ENCODE data around the gene ARID3C. TPM values are rescaled to one million over a fixed set of nuclear protein-coding genes. Genes with fewer than 3 reads are reported as not detected.

The ARID3C gene
- total RNA-seq, 1 donor from 2014 or later, result 0.14 TPM

DNA sequence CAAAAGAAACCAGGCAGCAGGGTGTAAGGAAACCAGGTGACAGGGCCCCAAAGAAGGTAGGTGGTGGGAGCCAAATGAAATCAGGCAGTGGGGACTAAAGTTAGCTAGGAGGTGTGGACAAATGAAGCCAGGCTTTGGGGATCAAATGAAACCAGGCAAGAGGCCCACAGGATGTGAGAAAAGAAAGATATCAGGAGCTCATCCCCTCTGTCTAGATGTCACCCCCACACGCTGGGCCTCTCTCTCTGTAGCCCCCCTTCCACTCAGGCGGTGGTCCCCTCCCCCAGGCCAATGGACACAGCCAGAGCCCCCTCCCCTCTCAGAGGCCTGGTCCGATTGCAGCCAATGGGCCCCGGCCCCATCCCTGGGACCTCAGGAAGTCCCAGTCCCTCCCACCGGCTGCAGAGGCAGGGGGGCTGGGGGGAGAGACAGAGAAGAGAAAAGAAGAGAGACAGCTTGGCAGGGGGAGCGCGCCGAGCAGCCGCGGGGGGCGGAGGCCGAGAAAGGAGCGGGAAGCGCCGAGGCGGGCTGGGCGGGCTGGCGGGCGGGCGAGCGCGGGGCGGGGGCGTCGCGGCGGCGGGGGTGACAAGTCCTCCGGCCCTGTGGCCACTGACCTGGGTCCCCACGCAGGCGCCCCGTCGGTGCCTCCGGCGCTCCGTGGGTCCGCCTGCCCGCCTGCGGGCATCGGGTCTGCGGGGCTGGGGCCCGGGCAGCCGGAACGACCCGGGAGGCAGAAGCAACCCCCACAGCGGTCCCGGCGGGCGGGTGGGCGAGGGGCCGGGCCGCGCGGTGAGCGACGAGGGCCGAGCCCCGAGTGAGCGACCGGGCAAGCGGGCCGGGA is 51.2 kb downstream of the ARID3C start:
- peaks cover 58% of the 10 kb centered on the region for H3K27me3 Mint-ChIP-seq
- H3K9me3 Mint-ChIP-seq, result no peaks in the 10 kb centered on the region
- H3K4me1 Mint-ChIP-seq, result peaks cover 8% of the 10 kb centered on the region
- no peaks in the 10 kb centered on the region for H3K36me3 Mint-ChIP-seq (ENCODE audit: low read depth)
- intact Hi-C loops (cut with micrococcal nuclease), result no loop called here
- H3K4me3 Mint-ChIP-seq, result peak overlapping the region; percentile 42
- DNase-seq, result no peak
- H3K27ac Mint-ChIP-seq, result no peak overlapping the region

DNA sequence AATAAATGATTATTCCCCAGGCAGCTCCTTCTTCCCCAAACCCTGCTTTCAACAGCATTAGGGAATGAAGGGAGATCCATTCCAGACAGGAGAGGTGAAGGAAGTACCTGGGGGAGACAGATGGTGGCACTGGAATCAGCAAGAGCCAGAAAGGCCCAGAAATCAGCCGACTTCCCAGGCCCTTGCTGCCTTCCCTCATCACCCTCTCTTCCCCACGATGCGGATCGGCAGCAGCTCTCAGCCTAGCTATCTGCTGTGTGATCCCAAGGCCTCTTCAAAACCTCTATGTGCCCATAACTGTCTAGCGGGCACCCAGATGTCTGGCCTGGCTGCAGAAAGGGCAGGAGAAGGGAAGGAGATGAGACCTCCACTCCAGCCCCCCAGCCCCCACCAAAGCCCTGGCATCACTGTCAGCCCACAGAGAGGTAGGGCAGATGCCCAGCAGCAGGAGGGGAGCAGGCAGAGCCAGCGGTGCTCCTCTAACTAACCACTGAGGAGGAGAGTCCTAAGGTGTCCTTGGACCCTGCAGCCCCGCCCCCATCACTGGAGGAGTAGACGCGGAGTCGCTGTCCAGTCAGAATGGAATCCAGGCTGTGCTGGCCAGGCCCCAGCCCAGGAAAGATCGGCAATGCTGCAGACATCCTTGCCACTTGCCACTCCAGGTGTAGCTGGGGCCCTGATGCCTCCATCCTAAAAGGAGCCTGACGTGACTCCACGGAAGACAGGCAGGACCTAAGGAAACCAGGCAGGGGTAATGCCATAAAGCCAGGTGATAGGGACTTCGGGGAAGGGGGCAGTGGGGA is 52.1 kb downstream of the ARID3C start:
- Mint-ChIP-seq H3K4me1 (peaks cover 8% of the 10 kb centered on the region), H3K9me3 (no peaks in the 10 kb centered on the region), H3K27me3 (peaks cover 54% of the 10 kb centered on the region), H3K36me3 (ENCODE audit: low read depth) (no peaks in the 10 kb centered on the region), H3K4me3 (no peak overlapping the region), H3K27ac (no peak overlapping the region)
- intact Hi-C loops (cut with micrococcal nuclease), result no loop called here
- no peak for DNase-seq

- Mint-ChIP-seq H3K36me3 (ENCODE audit: low read depth) (no peaks in the 10 kb centered on the region), H3K9me3 (no peaks in the 10 kb centered on the region), H3K4me1 (peaks cover 8% of the 10 kb centered on the region), H3K27me3 (peaks cover 46% of the 10 kb centered on the region), H3K4me3 (no peak overlapping the region), H3K27ac (no peak overlapping the region)
- intact Hi-C loops (cut with micrococcal nuclease), result no loop called here
- no peak for DNase-seq
These were observed 52.8 kb downstream of the ARID3C start for GRCh38 chr9:34575862-34576596.

DNA sequence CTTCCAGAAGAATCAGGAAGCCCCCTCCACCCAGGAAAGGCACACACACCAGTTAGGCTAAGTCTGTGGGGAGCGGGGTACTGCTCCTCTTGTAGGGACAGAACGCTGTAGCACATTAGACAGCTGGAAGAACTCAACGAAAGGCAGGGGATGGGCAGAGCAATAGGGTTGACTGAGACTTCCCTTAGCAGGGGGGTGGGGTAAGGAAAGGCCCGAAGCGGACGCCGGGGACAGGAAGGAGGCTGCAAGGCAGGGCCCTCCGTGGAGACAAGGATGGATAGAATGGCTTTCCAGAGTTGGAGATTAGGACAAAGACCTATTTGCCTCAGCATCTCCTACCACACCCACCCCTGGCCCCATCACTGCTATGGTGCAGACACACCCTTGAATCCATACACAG is 53.6 kb downstream of the ARID3C start:
- Mint-ChIP-seq H3K27ac (no peak overlapping the region), H3K36me3 (ENCODE audit: low read depth) (no peaks in the 10 kb centered on the region), H3K4me3 (no peak overlapping the region), H3K27me3 (peaks cover 38% of the 10 kb centered on the region), H3K9me3 (no peaks in the 10 kb centered on the region), H3K4me1 (peaks cover 8% of the 10 kb centered on the region)
- intact Hi-C loops (cut with micrococcal nuclease), result no loop called here
- DNase-seq, result no peak

DNA sequence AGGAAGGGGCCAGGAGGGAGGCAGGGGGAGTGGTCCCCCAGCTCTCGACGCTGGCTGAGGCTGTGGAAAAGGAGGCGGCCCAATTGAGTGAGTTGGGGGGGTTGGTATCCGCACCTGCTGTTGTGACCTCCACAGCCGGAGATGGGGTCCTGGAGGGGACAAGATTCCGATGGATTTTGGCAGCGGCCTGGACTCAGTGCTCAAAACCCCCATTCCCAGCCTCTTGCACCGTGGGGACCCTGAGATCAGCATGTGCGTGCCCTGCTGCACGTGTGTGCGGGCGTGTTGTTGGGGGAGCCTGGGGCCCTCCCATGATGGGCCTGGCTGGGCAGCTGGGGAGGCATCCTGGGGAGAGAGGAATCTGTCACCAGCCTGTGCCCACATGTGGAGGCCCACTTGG is 54.3 kb downstream of the ARID3C start:
- Mint-ChIP-seq H3K27me3 (peaks cover 36% of the 10 kb centered on the region), H3K27ac (no peak overlapping the region), H3K9me3 (no peaks in the 10 kb centered on the region), H3K4me3 (no peak overlapping the region), H3K36me3 (ENCODE audit: low read depth) (no peaks in the 10 kb centered on the region), H3K4me1 (peaks cover 8% of the 10 kb centered on the region)
- intact Hi-C loops (cut with micrococcal nuclease), result no loop called here
- DNase-seq, result no peak

DNA sequence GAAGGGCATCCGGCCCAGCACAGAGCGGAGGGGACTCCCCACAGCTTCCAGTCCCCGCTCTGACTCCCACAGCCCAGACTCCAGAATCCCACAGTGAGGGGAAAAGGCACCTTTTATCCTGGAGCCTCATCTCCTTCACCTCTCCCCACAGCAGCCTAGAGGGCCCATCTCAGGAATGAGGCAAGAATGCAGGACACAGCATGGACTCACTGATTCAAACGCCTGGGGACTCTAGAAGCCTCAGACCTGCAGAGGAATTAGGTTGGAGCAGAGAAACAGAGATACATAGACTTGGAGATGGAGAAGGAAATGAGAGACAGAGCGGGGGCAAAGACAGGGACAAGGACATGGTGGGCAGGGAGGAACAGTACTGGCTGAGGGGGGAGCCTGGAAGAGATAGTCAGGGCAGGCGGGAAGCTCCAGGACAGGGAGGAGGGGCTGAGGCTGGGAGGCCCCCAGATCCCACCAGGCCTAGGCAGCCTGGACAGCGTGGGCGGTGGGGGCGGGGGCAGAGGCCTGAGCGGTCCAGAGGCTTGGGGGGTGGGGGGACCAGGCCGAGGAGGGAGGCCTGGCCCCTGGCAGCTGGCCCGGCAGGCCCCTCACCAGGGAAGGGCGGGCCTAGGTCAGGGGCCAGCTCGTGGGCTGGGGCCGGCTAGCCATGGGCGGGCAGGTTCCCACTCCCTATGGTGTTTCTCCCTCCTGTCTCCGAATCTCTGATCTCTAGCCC is 55.1 kb downstream of the ARID3C start:
- Mint-ChIP-seq H3K27ac (no peak overlapping the region), H3K36me3 (ENCODE audit: low read depth) (no peaks in the 10 kb centered on the region), H3K9me3 (no peaks in the 10 kb centered on the region), H3K4me1 (peaks cover 5% of the 10 kb centered on the region), H3K27me3 (peaks cover 30% of the 10 kb centered on the region), H3K4me3 (no peak overlapping the region)
- intact Hi-C loops (cut with micrococcal nuclease), result no loop called here
- DNase-seq, result no peak

- Mint-ChIP-seq H3K27me3 (peaks cover 27% of the 10 kb centered on the region), H3K36me3 (ENCODE audit: low read depth) (no peaks in the 10 kb centered on the region), H3K9me3 (no peaks in the 10 kb centered on the region), H3K27ac (no peak overlapping the region), H3K4me1 (peaks cover 4% of the 10 kb centered on the region), H3K4me3 (no peak overlapping the region)
- DNase-seq, result no peak
- intact Hi-C loops (cut with micrococcal nuclease), result no loop called here
These were observed 56.2 kb downstream of the ARID3C start for GRCh38 chr9:34572628-34573027.

- Mint-ChIP-seq H3K27ac (no peak overlapping the region), H3K4me1 (no peaks in the 10 kb centered on the region), H3K27me3 (peaks cover 22% of the 10 kb centered on the region), H3K9me3 (no peaks in the 10 kb centered on the region), H3K4me3 (no peak overlapping the region), H3K36me3 (ENCODE audit: low read depth) (no peaks in the 10 kb centered on the region)
- intact Hi-C loops (cut with micrococcal nuclease), result no loop called here
- DNase-seq, result no peak
These were observed 56.8 kb downstream of the ARID3C start for GRCh38 chr9:34572092-34572491.

DNA sequence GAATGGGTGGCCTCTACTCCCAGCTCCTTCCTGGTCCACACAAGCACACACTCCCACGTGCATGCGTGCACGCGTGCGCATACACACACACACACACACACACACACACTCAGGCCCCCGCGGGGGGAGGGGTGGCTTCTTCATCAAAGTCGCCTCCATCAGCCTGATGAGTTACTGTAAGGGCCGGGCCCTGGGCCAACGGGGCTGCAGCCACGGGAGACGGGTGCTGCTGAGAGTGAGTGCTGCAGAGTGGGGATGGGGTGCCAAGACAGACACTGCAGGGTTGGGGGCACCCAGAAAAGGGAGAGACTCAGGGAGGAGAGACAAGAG is 57.4 kb downstream of the ARID3C start:
- no peaks in the 10 kb centered on the region for H3K9me3 Mint-ChIP-seq
- H3K4me1 Mint-ChIP-seq, result no peaks in the 10 kb centered on the region
- no peak overlapping the region for H3K4me3 Mint-ChIP-seq
- peaks cover 18% of the 10 kb centered on the region for H3K27me3 Mint-ChIP-seq
- no peak overlapping the region for H3K27ac Mint-ChIP-seq
- DNase-seq, result no peak
- intact Hi-C loops (cut with micrococcal nuclease), result no loop called here
- H3K36me3 Mint-ChIP-seq (ENCODE audit: low read depth), result no peaks in the 10 kb centered on the region

Other genes with a start within 250 kb of the ARID3C start
- gene FAM219A, start 170.5 kb downstream of the ARID3C start, total RNA-seq, result 13.6 and 16.3 TPM in 2 replicates
- gene DNAI1, start 170.3 kb downstream of the ARID3C start, total RNA-seq, result not detected in 2 replicates
- not detected in 2 replicates for gene ENHO, start 106.1 kb downstream of the ARID3C start, total RNA-seq
- not detected in 2 replicates for gene CNTFR, start 39.3 kb downstream of the ARID3C start, total RNA-seq
- gene RPP25L, start 17.0 kb downstream of the ARID3C start, total RNA-seq, result 34.8 and 36.1 TPM in 2 replicates
- 50.9 and 57.0 TPM in 2 replicates for gene DCTN3, start 8.6 kb downstream of the ARID3C start, total RNA-seq
- 117 and 128 TPM in 2 replicates for gene SIGMAR1, start 8.7 kb upstream of the ARID3C start, total RNA-seq
- gene GALT, start 17.6 kb upstream of the ARID3C start, total RNA-seq, result 68.9 and 73.4 TPM in 2 replicates
- 29.7 and 34.4 TPM in 2 replicates for gene IL11RA, start 23.1 kb upstream of the ARID3C start, total RNA-seq
- 0.52 and 0.70 TPM in 2 replicates for gene CCL27, start 33.6 kb upstream of the ARID3C start, total RNA-seq
- not detected in 2 replicates for gene CCL19, start 62.2 kb upstream of the ARID3C start, total RNA-seq
- not detected in 2 replicates for gene CCL21, start 81.1 kb upstream of the ARID3C start, total RNA-seq

Data from activated CD4-positive, alpha-beta T cell treated with anti-CD3 and anti-CD28 coated beads, Interleukin-2, amount 10 ng/mL, durations not matched to agents 24 days and 14 days (primary cell).